Ureter (tissue), 1 donor: ENCODE results near the gene C5AR2. TPM values are rescaled to one million over a fixed set of nuclear protein-coding genes. Genes with fewer than 3 reads are reported as not detected.
"Not testable (repeated sequence)": the region's sequence is repeated elsewhere in the genome, so short reads cannot be mapped to it uniquely, and the experiment has no call there.

Experiments used
- DNase-seq: peaks from one replicate; pipeline ENCODE4 v3.0.0-alpha.2; 2020; ENCODE audit warnings: low spot score
- total RNA-seq: library from RNA; stranded (reverse); gene quantifications from one replicate; pipeline ENCODE4 v1.2.4, GENCODE V29; 2023
- donor health status: DM: yes; HTN: yes; CAD: no.

C5AR2 gene
- total RNA-seq, 1 donor from 2014 or later = 2.1 TPM

DNA sequence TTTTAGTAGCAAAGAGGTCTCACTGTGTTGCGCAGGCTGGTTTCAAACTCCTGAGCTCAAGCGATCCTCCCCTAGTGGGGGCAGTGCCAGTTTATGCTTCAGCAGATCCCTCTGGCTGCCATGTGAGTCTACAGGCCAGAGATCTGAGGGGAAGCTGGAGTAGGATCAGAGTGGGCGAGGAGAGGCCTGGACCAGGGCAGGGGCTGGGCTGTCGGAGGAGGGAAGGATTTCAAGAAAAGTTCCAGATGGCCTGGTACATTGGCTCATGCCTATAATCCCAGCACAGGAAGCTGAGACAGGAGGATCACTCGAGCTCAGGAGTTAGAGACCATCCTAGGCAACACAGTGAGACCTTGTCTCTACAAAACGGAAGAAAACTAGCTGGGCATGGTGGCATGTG, 27.0 kb downstream of the C5AR2 start:
- no peak for DNase-seq

DNA sequence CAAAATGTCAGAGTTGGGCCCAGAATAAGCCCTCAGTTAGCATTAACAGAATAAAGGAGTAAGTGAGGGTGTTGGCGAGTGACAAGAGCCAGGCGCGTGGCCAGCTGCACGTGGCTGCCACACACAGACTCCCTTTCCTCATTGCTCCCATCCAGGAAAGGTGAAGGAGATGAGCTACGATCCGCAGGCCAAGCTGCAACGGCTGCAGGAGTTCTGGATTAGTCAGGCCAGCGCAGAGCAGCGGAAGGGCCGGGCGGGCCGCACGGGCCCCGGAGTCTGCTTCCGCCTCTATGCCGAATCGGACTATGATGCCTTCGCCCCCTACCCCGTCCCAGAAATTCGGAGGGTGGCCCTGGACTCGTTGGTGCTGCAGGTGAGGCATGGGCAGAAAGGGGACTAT, 30.3 kb downstream of the C5AR2 start:
- DNase-seq = no peak

DNA sequence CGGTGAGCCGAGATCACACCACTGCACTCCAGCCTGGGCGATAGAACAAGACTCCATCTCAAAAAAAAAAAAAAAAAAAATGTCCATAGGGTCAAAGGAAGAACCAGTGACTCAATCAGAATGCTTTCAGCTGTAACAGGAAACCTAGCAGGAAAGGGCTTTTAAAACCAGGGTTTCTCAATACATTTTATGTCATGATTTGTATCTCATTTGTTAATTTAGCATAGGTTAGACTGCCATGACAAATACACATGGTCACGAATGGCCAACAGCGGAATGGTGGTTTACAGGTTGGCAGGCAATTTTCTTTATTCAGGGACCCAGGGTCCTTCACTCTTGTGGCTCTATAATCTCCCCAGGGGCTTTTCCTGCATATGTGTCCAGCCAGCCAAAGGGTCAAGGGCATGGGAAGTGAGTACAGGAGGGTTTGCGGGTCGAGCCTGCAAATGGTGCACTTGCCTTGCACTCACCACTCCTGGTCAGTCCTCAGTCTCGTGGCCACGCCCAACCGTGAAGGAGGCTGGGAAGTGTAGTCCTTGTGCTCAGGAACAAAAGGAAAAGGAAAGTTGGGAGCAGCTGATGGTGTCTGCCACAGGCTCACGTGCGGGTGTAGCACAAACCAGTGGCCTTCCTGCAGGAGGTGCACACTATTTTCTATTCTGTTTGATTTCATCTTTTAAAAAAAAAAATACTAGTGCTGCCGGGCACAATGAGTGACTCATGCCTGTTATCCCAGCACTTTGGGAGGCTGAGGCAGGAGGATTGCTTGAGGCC, 32.0 kb downstream of the C5AR2 start:
- no peak for DNase-seq

DNA sequence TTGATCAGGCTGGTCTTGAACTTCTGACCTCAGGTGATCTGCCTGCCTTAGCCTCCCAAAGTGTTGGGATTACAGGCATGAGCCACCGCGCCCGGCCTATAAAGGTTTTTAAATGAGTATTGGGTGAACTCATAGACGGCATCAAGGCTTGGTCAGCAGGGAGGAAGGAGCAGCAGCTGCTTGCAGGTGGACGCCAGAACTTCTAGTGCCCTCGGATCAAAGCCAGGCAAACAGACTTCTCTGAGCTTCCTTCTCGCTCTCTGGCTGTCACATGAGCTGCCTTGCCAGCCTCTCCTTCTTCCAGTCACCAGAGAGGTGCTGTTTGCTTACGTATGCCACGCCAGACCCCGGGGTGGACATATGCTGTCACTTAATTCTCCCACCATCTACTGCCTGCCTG, 33.5 kb downstream of the C5AR2 start:
- DNase-seq = not testable (repeated sequence)

DNA sequence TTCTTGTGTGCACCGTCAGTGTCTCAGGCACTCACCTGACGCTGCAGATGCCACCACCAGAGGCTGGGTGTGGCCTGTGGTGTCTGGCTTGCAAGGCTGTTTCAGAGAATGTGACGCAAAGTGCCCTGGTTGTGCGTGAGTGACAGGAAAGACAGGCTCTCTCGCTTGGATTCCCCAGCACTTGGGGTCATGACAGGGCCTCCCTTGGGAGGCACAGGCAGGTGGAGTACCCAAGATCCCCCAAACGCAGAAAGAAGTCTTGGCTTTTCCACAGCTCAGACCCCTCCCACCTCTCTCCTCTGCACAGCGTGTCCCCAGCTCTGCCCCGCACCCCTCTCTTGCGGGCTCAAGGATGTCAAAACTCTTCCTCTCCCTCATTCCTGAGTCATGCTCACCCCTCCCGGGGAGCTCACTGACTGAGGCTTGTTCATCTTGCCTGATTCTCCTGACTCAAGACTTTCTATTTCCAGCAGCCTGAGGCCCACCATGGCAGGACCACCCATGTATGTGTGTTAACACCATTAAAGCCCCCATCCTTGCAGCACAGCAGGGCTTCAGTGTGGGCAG, 38.2 kb downstream of the C5AR2 start:
- DNase-seq = no peak

DNA sequence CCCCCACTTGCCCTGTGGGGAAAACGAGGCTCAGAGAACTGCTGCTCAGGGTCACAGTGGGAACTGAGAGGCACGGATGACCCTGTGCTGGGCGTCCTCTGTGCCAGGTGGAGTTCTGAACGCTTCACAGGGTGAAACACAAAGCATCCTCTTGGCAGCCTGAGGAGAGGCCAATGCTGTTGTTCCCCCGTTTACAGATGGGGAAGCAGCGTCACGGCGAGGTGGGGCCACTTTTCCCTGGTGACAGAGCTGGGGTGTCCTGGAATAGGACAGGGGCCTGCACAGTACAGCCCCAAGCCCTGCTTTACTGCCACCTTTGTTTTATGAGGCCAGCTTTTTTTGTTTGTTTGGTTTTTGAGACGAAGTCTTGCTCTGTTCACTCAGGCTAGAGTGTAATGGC, 39.3 kb downstream of the C5AR2 start:
- DNase-seq = no peak

DNA sequence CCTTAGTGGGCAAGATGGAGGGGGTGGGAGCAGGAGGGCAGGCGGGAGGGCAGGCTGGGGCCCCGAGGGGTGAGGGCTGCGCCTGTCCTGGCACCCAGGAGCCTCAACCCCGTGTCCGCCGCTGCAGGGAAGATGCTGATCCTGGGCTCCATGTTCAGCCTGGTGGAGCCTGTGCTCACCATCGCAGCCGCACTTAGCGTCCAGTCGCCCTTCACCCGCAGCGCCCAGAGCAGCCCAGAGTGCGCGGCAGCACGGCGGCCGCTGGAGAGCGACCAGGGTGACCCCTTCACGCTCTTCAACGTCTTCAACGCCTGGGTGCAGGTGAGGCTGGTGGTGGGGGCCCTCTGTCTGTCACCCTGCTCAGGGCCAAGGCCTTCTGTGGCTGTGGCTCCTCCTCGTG, 40.6 kb downstream of the C5AR2 start:
- DNase-seq = no peak

DNA sequence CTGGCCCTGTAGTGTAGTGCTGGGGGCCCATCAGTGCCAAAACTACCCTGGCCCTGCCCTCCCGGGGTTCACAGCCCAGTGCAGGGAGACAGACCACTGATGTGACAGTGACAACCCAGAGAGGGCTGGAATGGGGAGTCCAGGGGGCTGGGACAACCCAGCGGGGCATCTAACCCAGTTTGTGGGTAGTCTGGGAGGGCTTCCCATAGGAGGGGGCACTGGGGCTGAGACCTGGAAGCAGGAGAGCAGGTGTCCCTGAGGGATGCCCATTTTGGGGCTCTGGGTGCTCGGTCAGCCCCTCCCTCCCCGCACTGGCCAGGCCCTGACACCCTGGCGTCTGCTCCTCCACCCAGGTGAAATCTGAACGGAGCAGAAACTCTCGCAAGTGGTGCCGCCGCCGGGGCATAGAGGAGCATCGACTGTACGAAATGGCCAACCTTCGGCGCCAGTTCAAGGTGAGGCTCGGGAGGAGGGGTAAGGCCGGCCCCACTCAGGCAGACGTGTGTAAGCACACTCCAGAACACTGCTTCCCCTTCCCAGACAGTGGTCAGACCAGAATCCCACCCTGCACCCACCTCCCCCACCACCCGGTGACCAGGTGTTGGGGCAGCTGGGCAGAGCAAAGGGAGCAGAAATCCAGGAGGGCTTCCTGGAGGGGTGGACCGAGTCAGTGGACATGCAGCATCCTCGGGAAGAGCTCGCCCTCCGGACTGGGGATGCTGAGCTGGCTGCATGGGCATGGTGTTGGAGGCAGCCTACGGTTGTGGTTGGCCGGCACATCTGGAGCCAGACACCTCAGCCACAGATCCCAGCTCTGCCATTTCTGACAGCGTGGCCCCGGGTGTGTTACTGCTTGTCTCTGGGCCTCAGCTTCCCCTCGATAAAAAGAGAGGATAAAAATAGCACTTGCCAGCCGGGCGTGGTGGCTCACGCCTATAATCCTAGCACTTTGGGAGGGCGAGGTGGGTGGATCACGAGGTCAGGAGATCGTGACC, 41.6 kb downstream of the C5AR2 start:
- DNase-seq = no peak

DNA sequence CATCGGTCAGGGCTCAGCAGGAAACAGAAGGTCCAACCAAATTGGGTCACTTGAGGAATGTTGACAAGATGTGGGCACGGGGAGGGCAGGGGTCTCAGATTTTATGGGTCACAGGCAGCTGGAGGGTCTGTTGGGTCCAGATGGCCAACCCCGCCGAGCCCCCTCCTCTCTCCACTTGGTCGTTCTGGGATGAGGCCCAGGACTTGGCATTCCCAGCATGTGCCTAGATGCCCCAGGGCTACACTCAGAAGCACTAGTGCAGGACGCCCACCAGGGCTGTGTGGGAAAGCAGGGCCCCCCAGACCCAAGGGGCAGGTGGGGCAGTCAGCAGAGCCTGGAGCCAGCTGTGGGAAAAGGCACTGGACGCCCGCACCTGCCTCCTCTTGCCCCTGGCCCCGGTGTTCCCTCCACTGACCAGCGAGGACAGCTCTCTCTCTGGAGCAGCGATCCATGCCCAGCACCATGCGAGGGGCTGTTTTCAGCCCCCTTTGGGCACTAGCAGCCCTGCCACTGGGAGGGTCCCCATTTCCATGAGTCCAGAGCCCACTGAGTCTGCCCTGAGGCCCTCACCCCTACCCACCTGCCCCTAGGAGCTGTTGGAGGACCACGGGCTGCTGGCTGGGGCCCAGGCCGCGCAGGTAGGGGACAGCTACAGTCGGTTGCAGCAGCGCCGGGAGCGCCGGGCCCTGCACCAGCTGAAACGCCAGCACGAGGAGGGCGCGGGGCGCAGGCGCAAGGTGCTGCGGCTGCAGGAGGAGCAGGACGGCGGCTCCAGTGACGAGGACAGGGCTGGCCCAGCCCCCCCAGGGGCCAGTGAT, 43.1 kb downstream of the C5AR2 start:
- DNase-seq = no peak

DNA sequence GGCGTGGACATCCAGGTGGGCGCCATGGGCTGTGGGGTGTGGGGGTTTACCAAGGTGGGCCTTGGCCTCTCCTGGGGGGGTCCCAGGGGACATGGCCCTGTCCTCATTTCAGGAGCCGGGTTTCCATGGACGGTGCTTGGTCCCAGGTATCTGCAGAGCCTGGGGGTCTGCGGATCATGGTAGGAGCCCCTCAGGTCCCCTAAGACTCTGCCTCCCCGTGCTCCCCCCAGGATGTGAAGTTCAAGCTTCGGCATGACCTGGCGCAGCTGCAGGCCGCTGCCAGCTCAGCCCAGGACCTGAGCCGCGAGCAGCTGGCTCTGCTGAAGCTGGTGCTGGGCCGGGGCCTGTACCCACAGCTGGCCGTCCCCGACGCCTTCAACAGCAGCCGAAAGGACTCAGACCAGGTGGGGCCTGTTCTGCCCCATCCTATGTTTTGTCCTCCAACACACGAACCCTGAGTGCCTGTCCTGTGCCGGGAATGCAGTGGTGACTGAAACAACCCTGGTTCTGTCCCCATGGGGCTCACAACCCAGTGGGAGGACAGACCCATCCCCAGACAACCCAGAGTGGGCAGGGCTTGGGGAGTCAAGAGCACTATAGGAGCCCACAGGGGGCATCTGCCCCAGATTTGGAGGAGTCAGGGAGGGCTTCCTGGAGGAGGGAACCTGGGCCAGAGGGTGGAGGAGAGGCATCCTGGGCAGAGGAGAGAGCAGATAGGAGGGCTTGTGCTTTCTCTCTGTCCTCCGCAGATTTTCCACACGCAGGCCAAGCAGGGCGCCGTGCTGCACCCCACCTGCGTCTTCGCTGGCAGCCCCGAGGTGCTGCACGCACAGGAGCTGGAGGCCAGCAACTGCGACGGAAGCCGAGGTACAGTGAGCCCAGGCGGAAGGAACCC, 44.0 kb downstream of the C5AR2 start:
- DNase-seq = no peak

DNA sequence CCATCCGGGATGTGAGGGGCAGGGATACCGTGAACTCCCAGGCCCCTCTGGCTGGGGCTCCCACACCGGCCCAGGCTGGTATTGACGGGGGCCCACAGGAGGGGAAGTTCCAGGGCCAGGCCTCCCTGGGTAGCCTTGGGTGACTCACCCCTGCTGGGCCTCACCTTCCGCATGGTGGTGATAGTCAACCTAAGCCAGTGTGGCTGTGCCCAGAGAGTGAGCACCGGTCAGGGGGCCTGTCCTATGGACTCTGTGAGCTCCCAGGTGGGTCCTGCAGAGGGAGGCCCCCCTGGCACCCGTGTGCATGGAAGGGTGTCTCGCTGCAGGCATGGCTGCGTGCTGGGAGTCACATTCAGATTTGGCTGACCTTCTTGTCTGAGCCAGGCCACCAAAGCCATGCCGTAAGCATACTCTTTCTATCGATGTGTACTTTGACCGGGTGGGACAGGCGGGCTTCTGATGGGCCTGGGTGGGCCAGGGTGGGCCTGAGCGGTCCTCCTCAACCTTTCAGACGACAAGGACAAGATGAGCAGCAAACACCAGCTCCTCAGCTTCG, 44.7 kb downstream of the C5AR2 start:
- no peak for DNase-seq

DNA sequence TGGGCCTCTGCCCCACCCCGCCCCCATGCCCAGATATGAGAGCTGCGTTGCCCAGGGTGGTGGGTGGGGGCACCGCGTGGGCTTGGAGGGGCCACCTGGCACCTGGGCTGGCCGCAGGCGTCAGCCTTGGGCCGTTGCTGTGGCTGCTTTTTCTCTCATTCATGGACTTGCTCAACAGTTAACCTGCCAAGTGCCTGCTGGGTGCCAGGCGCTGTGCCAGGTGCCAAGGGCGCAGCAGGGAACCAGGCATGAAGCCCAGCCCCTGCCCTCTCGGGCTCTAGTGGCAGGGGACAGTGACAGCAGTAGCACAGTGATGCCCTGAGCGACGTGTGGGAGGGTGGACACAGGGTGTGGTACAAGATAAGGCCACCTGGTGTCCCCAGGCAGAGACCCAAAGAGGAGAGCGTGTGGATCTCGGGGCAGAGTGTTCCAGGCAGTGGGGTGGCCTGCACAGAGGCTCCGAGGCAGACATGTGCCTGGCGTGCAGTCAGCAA, 45.3 kb downstream of the C5AR2 start:
- DNase-seq = no peak

DNA sequence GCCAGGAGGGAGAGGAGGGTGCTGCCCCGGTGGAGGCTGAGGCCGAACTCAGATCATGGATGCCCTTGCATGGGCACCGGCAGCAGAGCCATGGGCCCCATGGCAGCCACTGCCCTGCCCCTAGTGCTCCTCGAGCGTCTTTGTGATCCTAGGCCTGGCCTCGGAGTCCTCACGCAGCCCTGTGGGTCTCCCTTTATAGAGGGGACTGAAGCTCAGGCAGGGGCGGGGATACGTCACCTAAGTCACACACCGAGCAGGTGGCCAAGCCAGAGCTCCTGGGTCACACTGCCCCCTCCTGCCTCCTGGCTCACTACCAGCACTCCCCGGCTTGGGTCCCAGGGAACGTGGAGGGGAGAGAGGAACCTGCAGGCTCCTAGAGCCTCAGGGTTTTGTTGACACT, 45.8 kb downstream of the C5AR2 start:
- no peak for DNase-seq

DNA sequence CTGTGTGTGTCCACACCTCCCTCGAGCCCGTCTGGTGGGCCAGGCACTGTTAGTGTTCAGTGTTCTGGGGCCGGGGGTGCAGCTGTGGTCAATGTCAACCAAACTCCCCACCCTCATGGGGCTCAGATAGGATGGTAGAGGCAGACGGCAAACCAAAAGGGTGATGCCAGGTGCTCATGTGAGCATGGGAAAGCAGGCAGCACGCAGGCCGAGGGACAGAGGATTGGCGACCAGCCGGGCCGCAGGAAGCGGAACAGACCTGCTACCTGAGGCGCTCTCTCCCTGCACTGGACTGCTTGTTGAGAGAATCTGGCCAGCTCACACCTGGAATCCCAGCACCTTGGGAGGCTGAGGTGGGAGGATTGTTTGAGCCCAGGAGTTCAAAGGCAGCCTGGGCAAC, 46.3 kb downstream of the C5AR2 start:
- DNase-seq = no peak

DNA sequence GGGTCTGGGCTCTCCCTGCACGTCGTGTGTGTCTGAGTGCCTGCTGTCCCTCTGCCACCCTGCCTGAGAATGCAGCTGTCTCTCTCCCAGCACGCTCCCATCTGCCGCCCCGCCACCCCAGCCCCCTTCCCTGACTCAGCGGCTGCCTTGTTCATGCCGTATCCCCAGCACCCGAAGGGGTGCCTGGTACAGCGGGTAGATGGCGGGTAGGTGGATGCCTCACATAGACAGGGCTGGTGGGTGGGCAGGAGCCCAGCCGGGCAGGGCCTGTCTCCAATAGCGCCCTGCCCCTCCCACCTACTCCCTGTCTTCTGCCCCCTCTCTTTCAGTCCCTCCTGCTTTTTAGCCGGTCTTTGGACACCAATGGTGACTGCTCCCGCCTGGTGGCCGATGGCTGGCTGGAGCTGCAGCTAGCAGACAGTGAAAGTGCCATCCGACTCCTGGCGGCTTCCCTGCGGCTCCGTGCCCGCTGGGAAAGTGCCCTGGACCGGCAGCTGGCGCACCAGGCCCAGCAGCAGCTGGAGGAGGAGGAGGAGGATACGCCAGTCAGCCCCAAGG, 47.5 kb downstream of the C5AR2 start:
- DNase-seq = no peak

DNA sequence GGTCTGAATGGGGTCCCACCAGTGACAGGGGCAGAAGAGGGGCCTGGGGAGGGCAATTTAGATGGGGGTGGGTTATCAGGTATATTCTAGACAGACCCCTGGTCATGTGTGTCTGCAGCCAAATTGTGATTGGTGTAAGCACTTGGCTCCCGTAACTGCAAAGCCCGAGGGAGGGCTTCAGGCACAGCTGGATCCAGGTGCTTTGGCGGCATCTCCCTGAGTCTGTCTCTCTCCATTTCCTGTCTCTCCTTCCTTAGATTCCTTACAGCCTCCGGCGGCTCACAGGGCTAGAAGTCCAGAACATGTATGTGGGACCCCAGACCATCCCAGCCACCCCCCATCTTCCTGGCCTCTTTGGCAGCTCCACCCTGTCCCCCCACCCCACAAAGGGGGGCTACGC, 48.6 kb downstream of the C5AR2 start:
- DNase-seq = no peak

DNA sequence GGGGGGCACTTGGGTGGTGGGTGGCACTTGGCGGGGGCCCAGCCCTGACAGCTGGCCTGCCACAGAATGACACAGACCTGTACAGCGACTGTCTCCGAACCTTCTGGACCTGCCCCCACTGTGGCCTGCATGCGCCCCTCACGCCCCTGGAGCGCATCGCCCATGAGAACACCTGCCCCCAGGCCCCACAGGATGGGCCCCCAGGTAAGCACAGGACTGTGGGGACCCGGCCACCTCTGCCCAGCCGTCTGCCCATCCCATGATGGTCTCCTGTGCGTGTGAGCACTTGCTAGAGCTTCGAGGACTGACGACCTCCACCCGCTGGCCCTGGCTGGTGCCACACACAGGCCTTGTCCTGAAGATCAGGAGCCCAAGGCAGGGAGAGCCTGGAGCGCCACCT, 49.1 kb downstream of the C5AR2 start:
- no peak for DNase-seq

DNA sequence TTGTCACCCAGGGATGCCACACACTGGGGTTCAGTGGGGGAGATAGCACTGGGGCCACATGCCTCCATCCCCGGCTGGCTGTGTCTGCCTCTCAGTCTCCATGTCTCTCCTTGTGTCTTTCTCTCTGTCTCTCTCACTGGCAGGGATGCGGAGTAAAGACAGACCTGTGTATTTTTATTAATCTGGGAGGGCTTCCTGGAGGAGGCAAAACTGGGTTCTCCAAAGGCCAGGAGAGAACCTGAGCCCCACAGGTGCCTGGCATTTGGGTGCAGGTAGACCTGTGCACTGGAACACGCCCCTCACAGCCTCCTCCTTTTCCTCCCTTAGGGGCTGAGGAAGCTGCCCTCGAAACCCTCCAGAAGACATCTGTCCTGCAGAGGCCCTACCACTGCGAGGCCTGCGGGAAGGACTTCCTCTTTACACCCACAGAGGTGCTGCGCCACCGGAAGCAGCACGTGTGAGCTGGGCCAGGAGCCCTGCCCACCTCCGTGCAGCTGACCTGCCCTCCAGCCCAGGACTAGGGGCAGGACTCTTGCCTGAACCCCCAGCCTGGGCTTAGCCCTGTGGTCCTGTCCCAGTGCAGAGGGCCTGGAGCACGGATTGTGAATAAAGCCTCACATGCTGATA, 49.8 kb downstream of the C5AR2 start:
- no peak for DNase-seq

DNA sequence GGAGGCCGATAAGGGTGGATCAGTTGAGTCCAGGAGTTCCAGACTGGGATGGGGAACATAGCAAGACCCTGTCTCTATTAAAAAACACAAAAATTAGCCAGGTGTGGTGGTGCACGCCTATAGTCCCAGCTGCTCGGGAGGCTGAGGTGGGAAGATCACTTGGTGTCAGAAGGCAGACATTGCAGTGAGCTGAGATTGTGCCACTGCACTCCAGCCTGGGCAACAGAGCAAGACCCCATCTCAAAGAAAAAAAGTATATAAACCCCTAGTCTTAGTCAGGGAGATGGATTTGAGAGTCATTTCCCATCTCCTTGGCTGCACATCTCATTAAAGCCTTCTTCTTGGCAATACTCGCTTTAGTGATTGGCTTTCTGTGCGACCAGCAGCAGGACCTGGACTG, 51.9 kb downstream of the C5AR2 start:
- not testable (repeated sequence) for DNase-seq
